Stomach (tissue), 9 donors: ENCODE results near the gene NLK. TPM values are rescaled to one million over a fixed set of nuclear protein-coding genes. Genes with fewer than 3 reads are reported as not detected.

ENCODE experiments used
- DNase-seq, 2 donors: peaks; one replicate each; pipeline versions ENCODE4 v3.0.0 to v3.0.0-alpha.2; 2013 to 2019
- H3K27ac ChIP-seq, 5 donors: fragments of 200-600 bp in 4 of 5; sonication (generic) in 4 of 5; one replicate each; pipeline ENCODE4 v1.5.1; 2013 to 2019; ENCODE audit warnings: mild to moderate bottlenecking in 1 of 5, moderate library complexity in 1 of 5
- H3K27me3 ChIP-seq, 3 donors: fragments of 200-600 bp; sonication (generic); one replicate each; pipeline ENCODE4 v1.5.1; 2017 to 2019; ENCODE audit warnings: mixed run types in 1 of 3
- H3K36me3 ChIP-seq, 4 donors: fragments of 200-600 bp; sonication (generic); 1 replicate in 3 of 4; 2 replicates in 1 of 4; pipeline ENCODE4 v1.5.1; 2016 to 2019
- H3K4me1 ChIP-seq, 4 donors: fragments of 200-600 bp; sonication (generic); one replicate each; pipeline ENCODE4 v1.5.1; 2016 to 2019
- H3K4me3 ChIP-seq, 4 donors: fragments of 200-600 bp; sonication (generic) in 3 of 4; one replicate each; pipeline ENCODE4 v1.5.1; 2016 to 2019; ENCODE audit warnings: mild to moderate bottlenecking in 1 of 4
- H3K9me3 ChIP-seq, 4 donors: fragments of 200-600 bp; sonication (generic); one replicate each; pipeline ENCODE4 v1.5.1; 2016 to 2019
- CTCF ChIP-seq, 7 experiments: fragments of 450-650 bp in 4 of 7; fragments of 200-600 bp in 3 of 7; sonication (generic) in 3 of 7; IDR thresholded peaks; one replicate each; pipeline ENCODE4 v1.5.1; 2016 to 2019; ENCODE audit warnings: antibody characterized with exemption in 7 of 7, control low read depth in 2 of 7, mild to moderate bottlenecking in 1 of 7
- EP300 ChIP-seq: sonication (generic); formaldehyde crosslinking; IDR thresholded peaks from one replicate; pipeline ENCODE4 v1.6.1; 2017; ENCODE audit warnings: antibody characterized with exemption
- POLR2A ChIP-seq, 4 donors: fragments of 450-650 bp; IDR thresholded peaks; one replicate each; pipeline ENCODE4 v1.6.1; 2016; ENCODE audit warnings: antibody characterized with exemption in 4 of 4, control low read depth in 2 of 4, mild to moderate bottlenecking in 1 of 4, moderate library complexity in 1 of 4
- POLR2AphosphoS5 ChIP-seq, 3 donors: sonication (generic); formaldehyde crosslinking; IDR thresholded peaks; one replicate each; pipeline ENCODE4 v1.6.1; 2016; ENCODE audit warnings: antibody characterized with exemption in 3 of 3
- WGBS, 5 donors: extraction: QIAGEN DNeasy Blood & Tissue Kit in 3 of 5; methylation state at CpG; one replicate each; pipeline versions ENCODE4 v1.1.5 to v1.1.7; 2013 to 2018; 5-methylcytosine and 5-hydroxymethylcytosine counted together
- intact Hi-C: fragments of 100-400 bp; cut with DNase I; formaldehyde crosslinking; loops from one replicate; pipeline ENCODE4 v1.15.1; 2023; ENCODE audit warnings: low total_unique reads
- polyA plus RNA-seq, 3 donors: library from polyadenylated mRNA; stranded (reverse); fragments of 200-250 nt; gene quantifications; one replicate each; pipeline ENCODE4 v1.2.3, GENCODE V29; 2013
- total RNA-seq, 5 donors: library from RNA; depleted of rRNA; stranded (reverse); fragments of >200 nt; gene quantifications; one replicate each; pipeline versions ENCODE4 v1.1.0 to v1.2.3, GENCODE V29; 2014 to 2016
- donor health status: healthy with polysubstance abuse.
- donor health status: Bipolar disorder and iron deficiency.
- donor health status: healthy.

NLK gene
- total and polyA plus RNA-seq, 8 donors = 4.3 to 169 (median 14.7) TPM

- intact Hi-C loops = no loop called here
- Histone ChIP-seq H3K4me1 (peaks cover 0 to 17% (median 12%) of the 10 kb centered on the region in 4 donors), H3K9me3 (no peaks in the 10 kb centered on the region), H3K36me3 (no peaks in the 10 kb centered on the region), H3K27ac (no peak overlapping the region), H3K27me3 (no peaks in the 10 kb centered on the region), H3K4me3 (no peak overlapping the region)
- no peak for TF ChIP-seq CTCF (IDR thresholded peaks at IDR 0.05)
- no peak for TF ChIP-seq EP300
- TF ChIP-seq POLR2A (IDR thresholded peaks at IDR 0.05) = no peak
- TF ChIP-seq POLR2AphosphoS5 (IDR thresholded peaks at IDR 0.05) = no peak
- no peak for DNase-seq
- 56 to 67% (median 61%) methylated on average over 1 of the region's 1 CpG for WGBS, 5 donors
Observed at GRCh38 chr17:28100936-28101335, 58.5 kb downstream of the NLK start.

GRCh38 chr17:28101919-28102318, 59.4 kb downstream of the NLK start:
- intact Hi-C loops = no loop called here
- TF ChIP-seq POLR2A (IDR thresholded peaks at IDR 0.05) = no peak
- TF ChIP-seq EP300 = no peak
- TF ChIP-seq POLR2AphosphoS5 (IDR thresholded peaks at IDR 0.05) = no peak
- TF ChIP-seq CTCF (IDR thresholded peaks at IDR 0.05) = no peak
- H3K36me3 ChIP-seq = no peaks in the 10 kb centered on the region
- H3K4me1 ChIP-seq = peaks cover 0 to 15% (median 10%) of the 10 kb centered on the region in 4 donors
- H3K4me3 ChIP-seq = no peak overlapping the region
- DNase-seq = no peak
- no peak overlapping the region for H3K27ac ChIP-seq
- no peaks in the 10 kb centered on the region for H3K27me3 ChIP-seq
- no peaks in the 10 kb centered on the region for H3K9me3 ChIP-seq

- DNase-seq = no peak
- no peaks in the 10 kb centered on the region for H3K27me3 ChIP-seq
- no peak overlapping the region for H3K4me3 ChIP-seq
- H3K27ac ChIP-seq = no peak overlapping the region
- WGBS, 5 donors = 69 to 81% (median 72%) methylated on average over 1 of the region's 1 CpG
- intact Hi-C loops = no loop called here
- H3K4me1 ChIP-seq = no peaks in the 10 kb centered on the region
- TF ChIP-seq POLR2A (IDR thresholded peaks at IDR 0.05) (no peak), POLR2AphosphoS5 (IDR thresholded peaks at IDR 0.05) (no peak), CTCF (IDR thresholded peaks at IDR 0.05) (no peak), EP300 (no peak)
- H3K9me3 ChIP-seq = no peaks in the 10 kb centered on the region
- H3K36me3 ChIP-seq = no peaks in the 10 kb centered on the region
Observed at GRCh38 chr17:28105501-28105900, 63.0 kb downstream of the NLK start.

- no peak for DNase-seq
- H3K4me1 ChIP-seq = peaks cover 4 to 22% (median 14%) of the 10 kb centered on the region in 4 donors
- 91 to 97% (median 94%) methylated on average over 1 of the region's 1 CpG for WGBS, 5 donors
- no peak overlapping the region for H3K27ac ChIP-seq
- intact Hi-C loops = no loop called here
- TF ChIP-seq POLR2A (IDR thresholded peaks at IDR 0.05) = no peak
- no peak for TF ChIP-seq CTCF (IDR thresholded peaks at IDR 0.05)
- no peak for TF ChIP-seq EP300
- H3K27me3 ChIP-seq = no peaks in the 10 kb centered on the region
- H3K9me3 ChIP-seq = no peaks in the 10 kb centered on the region
- H3K4me3 ChIP-seq = no peak overlapping the region
- no peaks in the 10 kb centered on the region for H3K36me3 ChIP-seq
Observed at GRCh38 chr17:28110184-28110583, 67.7 kb downstream of the NLK start.
